Peyer's patch (tissue), 4 donors: ENCODE data around the gene ATP1A1. TPM values are rescaled to one million over a fixed set of nuclear protein-coding genes. Genes with fewer than 3 reads are reported as not detected.

Source experiments
- small RNA-seq, 2 donors: library from RNA; depleted of rRNA; stranded (forward); fragments of <200 nt; gene quantifications; one replicate each; pipeline ENCODE3, GENCODE V24; 2016
- total RNA-seq, 4 donors: library from RNA; depleted of rRNA; stranded (reverse); fragments of >200 nt; gene quantifications; one replicate each; pipeline ENCODE4 v1.1.0, GENCODE V29; 2016

Gene ATP1A1
- total RNA-seq, 4 donors from 2014 or later = 229 to 4,700 (median 2,986) TPM

Small RNA genes lying within 50 kb of the gene (small RNA-seq; reads per million reads assigned to genes)
- 0 reads per million in 2 donors for gene RF00019
- 0 reads per million in 2 donors for gene RNU6-817P

Other genes starting within 250 kb of the ATP1A1 start
- 10 to 100 TPM; 23.1 to 63.0 (median 39.0) TPM for gene CD58, start 197.8 kb downstream of the ATP1A1 start, total RNA-seq